ENCODE data around the gene RAD51B. TPM values are rescaled to one million over a fixed set of nuclear protein-coding genes. Genes with fewer than 3 reads are reported as not detected.

The RAD51B gene
- polyA plus RNA-seq, 1 donor (not counting 4 experiments of a cell fraction or from before 2014, with no cell fraction given), result 13.3 TPM

DNA sequence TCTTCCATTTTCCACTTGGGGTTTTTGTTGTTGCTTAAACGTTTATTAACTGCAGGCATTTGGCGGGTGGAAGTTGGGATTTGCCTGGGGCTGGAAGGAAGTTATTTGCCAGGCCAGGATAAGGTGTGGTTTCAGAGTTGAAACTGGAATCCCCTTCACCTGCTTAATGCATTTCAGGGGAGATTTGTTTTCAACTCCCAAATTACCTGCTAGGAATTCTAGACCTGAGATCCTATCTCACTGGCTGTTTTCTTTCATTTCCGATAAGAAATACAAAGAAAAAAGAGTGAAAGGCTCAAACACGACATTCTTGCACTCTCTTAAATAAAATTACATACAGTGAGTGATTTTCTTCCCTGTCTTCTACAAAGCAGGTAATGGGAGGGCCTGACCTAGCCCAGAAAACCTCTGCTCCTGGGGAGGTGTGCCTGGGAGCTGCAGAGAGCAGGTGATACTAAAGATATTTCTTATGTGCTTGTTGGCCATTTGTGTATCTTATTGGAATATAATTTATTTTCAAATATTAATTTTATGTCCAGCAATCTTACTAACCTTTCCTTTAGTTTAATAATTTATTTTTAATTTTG lies 695.1 kb downstream of the RAD51B start:
- Histone ChIP-seq H3K4me3 (ENCODE audit: control insufficient read depth in 2 of 3, extremely low read depth in 1 of 3, insufficient read depth in 2 of 3, low read depth in 1 of 3, low read length in 3 of 3) (peak overlapping the region in 2 of 3 experiments; percentile 5 to 28), H3K9me1 (ENCODE audit: control insufficient read depth, extremely low read depth, insufficient read depth, low read length) (no peaks in the 10 kb centered on the region), H3K27ac (ENCODE audit: control insufficient read depth, insufficient read depth, low read length) (peak overlapping the region; percentile 70), H3K4me1 (ENCODE audit: control insufficient read depth, extremely low read depth, insufficient read depth, low read length) (peaks cover 70% of the 10 kb centered on the region), H3K36me3 (ENCODE audit: control insufficient read depth in 2 of 2, extremely low read depth in 1 of 2, insufficient read depth in 2 of 2, low read length in 2 of 2) (no peaks in the 10 kb centered on the region), H3K79me2 (ENCODE audit: control insufficient read depth, insufficient read depth, low read length) (no peaks in the 10 kb centered on the region), H3K27me3 (ENCODE audit: control insufficient read depth, extremely low read depth, insufficient read depth, low read length) (no peaks in the 10 kb centered on the region), H3K9me3 (ENCODE audit: control insufficient read depth, low read depth, low read length) (no peaks in the 10 kb centered on the region), H4K20me1 (ENCODE audit: control insufficient read depth, extremely low read depth, insufficient read depth, low read length) (no peaks in the 10 kb centered on the region), H2AFZ (ENCODE audit: control insufficient read depth, low read length) (peak overlapping the region; percentile 7), H3K4me2 (ENCODE audit: control insufficient read depth, extremely low read depth, insufficient read depth, low read depth, low read length) (peak overlapping the region; percentile 70), H3K9ac (ENCODE audit: control insufficient read depth, extremely low read depth, insufficient read depth, low read length) (peak overlapping the region; percentile 57)
- TF ChIP-seq, protein P1, sequence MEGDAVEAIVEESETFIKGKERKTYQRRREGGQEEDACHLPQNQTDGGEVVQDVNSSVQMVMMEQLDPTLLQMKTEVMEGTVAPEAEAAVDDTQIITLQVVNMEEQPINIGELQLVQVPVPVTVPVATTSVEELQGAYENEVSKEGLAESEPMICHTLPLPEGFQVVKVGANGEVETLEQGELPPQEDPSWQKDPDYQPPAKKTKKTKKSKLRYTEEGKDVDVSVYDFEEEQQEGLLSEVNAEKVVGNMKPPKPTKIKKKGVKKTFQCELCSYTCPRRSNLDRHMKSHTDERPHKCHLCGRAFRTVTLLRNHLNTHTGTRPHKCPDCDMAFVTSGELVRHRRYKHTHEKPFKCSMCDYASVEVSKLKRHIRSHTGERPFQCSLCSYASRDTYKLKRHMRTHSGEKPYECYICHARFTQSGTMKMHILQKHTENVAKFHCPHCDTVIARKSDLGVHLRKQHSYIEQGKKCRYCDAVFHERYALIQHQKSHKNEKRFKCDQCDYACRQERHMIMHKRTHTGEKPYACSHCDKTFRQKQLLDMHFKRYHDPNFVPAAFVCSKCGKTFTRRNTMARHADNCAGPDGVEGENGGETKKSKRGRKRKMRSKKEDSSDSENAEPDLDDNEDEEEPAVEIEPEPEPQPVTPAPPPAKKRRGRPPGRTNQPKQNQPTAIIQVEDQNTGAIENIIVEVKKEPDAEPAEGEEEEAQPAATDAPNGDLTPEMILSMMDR (optimal IDR thresholded peaks at IDR 0.05 in 1 of 3, IDR thresholded peaks at IDR 0.05 in 1 of 3, conservative IDR thresholded peaks at IDR 0.05 in 1 of 3; ENCODE audit: extremely low read depth in 1 of 3, insufficient read depth in 2 of 3, low read length in 3 of 3), result no peak
- no peak for TF ChIP-seq EZH2 (IDR thresholded peaks at IDR 0.05; ENCODE audit: low read length)
- peak; percentile 43 for FAIRE-seq
- DNase-seq (ENCODE audit: low read depth, low spot score), result no peak
- dilution Hi-C loops (cut with MboI; ENCODE audit: extremely low pct_ligation_motif_present, low sequenced_read_pairs), result no loop called here

DNA sequence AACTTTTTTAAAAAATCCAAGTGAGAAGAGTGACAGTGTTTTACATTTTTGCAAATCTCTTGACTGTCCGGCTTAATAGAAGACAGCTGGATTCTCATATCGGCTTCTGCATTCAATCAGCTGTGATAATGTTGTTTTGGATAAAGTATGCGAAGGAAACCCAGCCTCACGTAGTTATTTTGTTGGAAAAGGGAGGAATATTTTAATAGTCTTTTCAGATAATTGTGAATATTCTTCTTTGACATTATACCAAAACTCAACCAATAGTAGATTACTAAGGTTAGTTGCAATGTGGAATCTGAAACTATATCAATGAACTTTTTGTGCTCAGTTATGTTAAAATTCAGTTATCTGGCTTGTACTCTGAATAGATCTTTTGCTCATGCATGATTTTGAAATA lies 696.8 kb downstream of the RAD51B start:
- no peaks in the 10 kb centered on the region for H4K20me1 ChIP-seq (ENCODE audit: control insufficient read depth, extremely low read depth, insufficient read depth, low read length)
- no peak overlapping the region for H2AFZ ChIP-seq (ENCODE audit: control insufficient read depth, low read length)
- H3K27ac ChIP-seq (ENCODE audit: control insufficient read depth, insufficient read depth, low read length), result no peak overlapping the region
- DNase-seq (ENCODE audit: low read depth, low spot score) (no peak), FAIRE-seq (no peak)
- no peaks in the 10 kb centered on the region for H3K27me3 ChIP-seq (ENCODE audit: control insufficient read depth, extremely low read depth, insufficient read depth, low read length)
- H3K9me3 ChIP-seq (ENCODE audit: control insufficient read depth, low read depth, low read length), result no peaks in the 10 kb centered on the region
- no peaks in the 10 kb centered on the region for H3K36me3 ChIP-seq (ENCODE audit: control insufficient read depth in 2 of 2, extremely low read depth in 1 of 2, insufficient read depth in 2 of 2, low read length in 2 of 2)
- H3K9ac ChIP-seq (ENCODE audit: control insufficient read depth, extremely low read depth, insufficient read depth, low read length), result no peak overlapping the region
- no peak overlapping the region for H3K4me2 ChIP-seq (ENCODE audit: control insufficient read depth, extremely low read depth, insufficient read depth, low read depth, low read length)
- H3K4me3 ChIP-seq (ENCODE audit: control insufficient read depth in 2 of 3, extremely low read depth in 1 of 3, insufficient read depth in 2 of 3, low read depth in 1 of 3, low read length in 3 of 3), result no peak overlapping the region
- dilution Hi-C loops (cut with MboI; ENCODE audit: extremely low pct_ligation_motif_present, low sequenced_read_pairs), result no loop called here
- no peaks in the 10 kb centered on the region for H3K79me2 ChIP-seq (ENCODE audit: control insufficient read depth, insufficient read depth, low read length)
- no peaks in the 10 kb centered on the region for H3K9me1 ChIP-seq (ENCODE audit: control insufficient read depth, extremely low read depth, insufficient read depth, low read length)
- peaks cover 80% of the 10 kb centered on the region for H3K4me1 ChIP-seq (ENCODE audit: control insufficient read depth, extremely low read depth, insufficient read depth, low read length)
- TF ChIP-seq EZH2 (IDR thresholded peaks at IDR 0.05; ENCODE audit: low read length), result no peak
- TF ChIP-seq, protein P1 (optimal IDR thresholded peaks at IDR 0.05 in 1 of 3, IDR thresholded peaks at IDR 0.05 in 1 of 3, conservative IDR thresholded peaks at IDR 0.05 in 1 of 3; ENCODE audit: extremely low read depth in 1 of 3, insufficient read depth in 2 of 3, low read length in 3 of 3), result no peak

Data from keratinocyte (primary cell).